ENCODE results near the gene CTDP1. TPM values are rescaled to one million over a fixed set of nuclear protein-coding genes. Genes with fewer than 3 reads are reported as not detected.

Gene CTDP1
- total RNA-seq, 1 donor from 2014 or later, result 34.8 TPM

- H3K36me3 Mint-ChIP-seq (ENCODE audit: unreplicated experiment), result no peaks in the 10 kb centered on the region
- H3K4me3 Mint-ChIP-seq (ENCODE audit: unreplicated experiment), result no peak overlapping the region
- no peak for TF ChIP-seq CTCF (IDR thresholded peaks at IDR 0.05; ENCODE audit: partially characterized antibody, unreplicated experiment)
- peaks cover 8% of the 10 kb centered on the region for H3K9me3 Mint-ChIP-seq (ENCODE audit: unreplicated experiment)
- no peak overlapping the region for H3K27ac Mint-ChIP-seq (ENCODE audit: unreplicated experiment)
- DNase-seq, result no peak
- H3K27me3 Mint-ChIP-seq (ENCODE audit: unreplicated experiment), result peaks cover 15% of the 10 kb centered on the region
- no peaks in the 10 kb centered on the region for H3K4me1 Mint-ChIP-seq (ENCODE audit: low read depth, unreplicated experiment)
Measured at GRCh38 chr18:79779700-79780190, 100.1 kb downstream of the CTDP1 start.

- no peak for TF ChIP-seq CTCF (IDR thresholded peaks at IDR 0.05; ENCODE audit: partially characterized antibody, unreplicated experiment)
- DNase-seq, result no peak
- Mint-ChIP-seq H3K4me1 (ENCODE audit: low read depth, unreplicated experiment) (no peaks in the 10 kb centered on the region), H3K27me3 (ENCODE audit: unreplicated experiment) (peaks cover 15% of the 10 kb centered on the region), H3K27ac (ENCODE audit: unreplicated experiment) (no peak overlapping the region), H3K36me3 (ENCODE audit: unreplicated experiment) (no peaks in the 10 kb centered on the region), H3K9me3 (ENCODE audit: unreplicated experiment) (peaks cover 7% of the 10 kb centered on the region), H3K4me3 (ENCODE audit: unreplicated experiment) (no peak overlapping the region)
Measured at GRCh38 chr18:79780547-79780946, 100.9 kb downstream of the CTDP1 start.

DNA sequence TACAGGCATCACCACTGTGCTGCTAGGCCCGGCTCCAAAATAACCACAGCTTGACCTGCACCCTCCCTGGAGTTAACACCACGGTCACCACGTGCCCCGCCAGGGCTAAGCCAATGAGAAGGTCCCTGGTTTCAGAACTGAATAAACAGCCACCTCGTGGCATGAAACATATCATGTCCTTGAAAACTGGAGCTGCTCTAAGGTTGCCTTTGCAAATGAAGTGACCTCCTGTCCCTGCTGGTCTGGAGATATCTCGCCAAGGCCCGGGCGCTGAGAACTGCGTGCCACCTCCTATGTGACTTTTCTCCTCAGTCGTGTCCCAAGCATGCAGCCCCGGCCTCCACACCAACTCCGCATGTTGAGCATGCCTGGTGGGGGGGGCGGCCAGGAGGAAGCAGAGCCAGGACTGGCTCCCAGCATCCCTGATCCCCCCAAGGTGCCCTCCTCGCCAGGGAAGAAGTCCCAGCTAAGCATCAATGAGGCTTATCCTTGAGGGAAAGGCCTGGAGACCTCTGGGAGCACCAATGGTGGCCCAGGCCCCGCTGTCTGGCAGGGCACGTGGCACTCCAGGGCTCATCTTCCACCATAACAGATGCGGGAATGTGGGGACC, 101.8 kb downstream of the CTDP1 start:
- Mint-ChIP-seq H3K27me3 (ENCODE audit: unreplicated experiment) (peaks cover 17% of the 10 kb centered on the region), H3K36me3 (ENCODE audit: unreplicated experiment) (no peaks in the 10 kb centered on the region), H3K9me3 (ENCODE audit: unreplicated experiment) (peaks cover 8% of the 10 kb centered on the region), H3K4me1 (ENCODE audit: low read depth, unreplicated experiment) (no peaks in the 10 kb centered on the region), H3K27ac (ENCODE audit: unreplicated experiment) (no peak overlapping the region), H3K4me3 (ENCODE audit: unreplicated experiment) (no peak overlapping the region)
- no peak for TF ChIP-seq CTCF (IDR thresholded peaks at IDR 0.05; ENCODE audit: partially characterized antibody, unreplicated experiment)
- DNase-seq, result no peak

DNA sequence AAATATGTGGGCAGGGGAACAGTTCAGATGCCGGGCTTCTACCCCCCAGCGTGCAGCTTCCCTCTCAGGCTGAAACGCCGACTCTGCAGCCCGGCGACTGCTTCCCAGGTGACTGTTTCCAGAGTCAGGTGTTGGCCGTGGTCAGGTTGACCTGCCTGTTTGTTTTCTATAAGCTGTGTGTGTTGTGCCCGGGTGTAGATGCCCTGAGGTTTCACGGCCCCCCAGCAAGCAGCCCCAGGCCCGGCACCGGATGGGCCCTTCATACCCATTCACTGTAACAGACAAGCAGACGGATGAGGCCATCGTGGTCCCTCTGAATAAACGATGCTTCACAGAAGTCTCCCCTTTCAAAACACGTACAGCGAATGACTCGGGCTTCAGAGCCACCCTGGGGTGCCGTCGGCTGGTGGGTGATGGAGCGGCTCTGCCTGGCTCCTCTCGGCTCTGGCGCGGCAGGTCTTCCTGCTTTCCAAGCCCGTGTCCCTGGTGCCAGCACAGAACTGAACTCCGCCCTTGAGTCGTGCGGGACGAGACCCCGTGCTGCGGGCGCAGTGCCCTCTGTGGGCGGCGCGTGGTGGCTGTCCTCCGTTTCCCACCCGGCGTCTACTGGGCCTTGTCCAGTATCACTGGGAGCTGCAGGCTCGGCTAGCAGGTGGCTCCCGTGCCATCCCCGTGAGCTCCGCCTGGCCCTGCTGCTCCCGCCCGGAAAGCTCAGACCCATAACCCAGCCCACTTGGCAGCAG, 103.1 kb downstream of the CTDP1 start:
- Mint-ChIP-seq H3K4me1 (ENCODE audit: low read depth, unreplicated experiment) (peaks cover 1% of the 10 kb centered on the region), H3K4me3 (ENCODE audit: unreplicated experiment) (no peak overlapping the region), H3K9me3 (ENCODE audit: unreplicated experiment) (peaks cover 8% of the 10 kb centered on the region), H3K27ac (ENCODE audit: unreplicated experiment) (no peak overlapping the region), H3K27me3 (ENCODE audit: unreplicated experiment) (peaks cover 17% of the 10 kb centered on the region), H3K36me3 (ENCODE audit: unreplicated experiment) (no peaks in the 10 kb centered on the region)
- DNase-seq, result no peak
- no peak for TF ChIP-seq CTCF (IDR thresholded peaks at IDR 0.05; ENCODE audit: partially characterized antibody, unreplicated experiment)

Data from glutamatergic neuron (in vitro differentiated cells).